ENCODE measurements around the gene PILRA.
"Not testable (repeated sequence)": the region's sequence is repeated elsewhere in the genome, so short reads cannot be mapped to it uniquely, and the experiment has no call there.

The PILRA gene

DNA sequence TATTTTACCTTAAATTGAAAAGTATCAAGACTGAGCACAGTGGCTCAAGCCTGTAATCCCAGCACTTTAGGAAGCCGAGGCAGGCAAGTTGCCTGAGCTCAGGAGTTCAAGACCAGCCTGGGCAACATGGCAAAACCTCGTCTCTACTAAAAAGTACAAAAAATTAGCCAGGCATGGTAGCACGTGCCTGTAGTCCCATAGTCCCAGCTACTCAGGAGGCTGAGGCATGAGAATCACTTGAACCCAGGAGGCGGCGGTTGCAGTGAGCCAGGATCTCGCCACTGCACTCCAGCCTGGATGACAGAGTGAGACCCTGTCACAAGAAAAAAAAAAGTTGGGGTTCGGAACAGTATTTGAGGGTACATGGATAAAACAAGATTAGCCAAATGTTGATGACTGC, 66.0 kb downstream of the PILRA start:
- DNase-seq (ENCODE audit: low spot score in 2 of 2); H3K9me3 Mint-ChIP-seq; H3K27ac Mint-ChIP-seq; H3K4me3 Mint-ChIP-seq; ATAC-seq: not testable (repeated sequence)
- Mint-ChIP-seq H3K36me3 (peaks cover 21% of the 10 kb centered on the region), H3K4me1 (peaks cover 15% of the 10 kb centered on the region)

DNA sequence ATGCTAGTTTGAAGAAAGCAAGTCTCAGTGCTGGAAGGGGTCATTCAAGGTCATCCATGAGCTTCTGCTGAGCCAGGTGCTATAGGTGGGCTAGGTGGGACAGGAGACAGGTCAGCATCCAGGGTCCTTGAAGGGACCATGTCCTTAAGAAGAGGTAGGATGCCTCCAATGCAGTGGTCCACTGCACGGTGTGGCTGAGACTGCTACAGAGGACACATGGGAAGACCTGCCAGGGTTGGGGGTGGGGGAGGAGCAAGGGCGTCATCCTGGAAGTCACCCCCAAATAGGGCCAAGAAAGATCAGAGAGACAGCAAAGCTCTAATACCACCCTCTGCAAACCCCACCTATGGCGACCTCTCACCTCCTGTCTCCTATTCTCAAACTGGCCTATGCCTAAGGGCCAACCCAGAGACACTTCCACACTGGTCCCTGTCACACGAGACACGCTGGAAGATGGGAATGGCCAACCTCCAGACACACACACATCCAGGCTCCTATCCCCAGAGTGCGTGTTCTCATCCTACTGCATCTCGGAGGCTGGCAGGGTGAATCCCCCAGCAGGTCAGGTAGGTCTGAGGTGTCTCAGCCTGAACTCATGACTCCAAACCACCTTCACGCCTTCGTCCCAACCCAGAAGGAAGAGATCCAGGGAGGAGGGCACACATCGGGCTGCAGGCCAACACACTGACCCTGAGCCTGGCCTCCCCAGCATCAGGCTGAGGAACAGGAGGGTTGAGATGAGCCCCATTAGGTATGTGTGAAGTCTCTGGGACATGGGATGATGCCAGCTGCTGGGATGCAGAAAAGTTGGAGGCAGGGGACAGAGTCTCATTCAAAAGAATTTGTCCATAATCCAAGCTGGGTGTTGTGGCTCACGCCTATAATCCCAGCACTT, 68.6 kb downstream of the PILRA start:
- DNase-seq (ENCODE audit: low spot score in 2 of 2) (no peak), ATAC-seq (no peak)
- H3K27ac Mint-ChIP-seq, result peak overlapping the region; percentile 11
- H3K36me3 Mint-ChIP-seq, result no peaks in the 10 kb centered on the region
- no peaks in the 10 kb centered on the region for H3K9me3 Mint-ChIP-seq
- no peak overlapping the region for H3K4me3 Mint-ChIP-seq
- peaks cover 9% of the 10 kb centered on the region for H3K4me1 Mint-ChIP-seq

DNA sequence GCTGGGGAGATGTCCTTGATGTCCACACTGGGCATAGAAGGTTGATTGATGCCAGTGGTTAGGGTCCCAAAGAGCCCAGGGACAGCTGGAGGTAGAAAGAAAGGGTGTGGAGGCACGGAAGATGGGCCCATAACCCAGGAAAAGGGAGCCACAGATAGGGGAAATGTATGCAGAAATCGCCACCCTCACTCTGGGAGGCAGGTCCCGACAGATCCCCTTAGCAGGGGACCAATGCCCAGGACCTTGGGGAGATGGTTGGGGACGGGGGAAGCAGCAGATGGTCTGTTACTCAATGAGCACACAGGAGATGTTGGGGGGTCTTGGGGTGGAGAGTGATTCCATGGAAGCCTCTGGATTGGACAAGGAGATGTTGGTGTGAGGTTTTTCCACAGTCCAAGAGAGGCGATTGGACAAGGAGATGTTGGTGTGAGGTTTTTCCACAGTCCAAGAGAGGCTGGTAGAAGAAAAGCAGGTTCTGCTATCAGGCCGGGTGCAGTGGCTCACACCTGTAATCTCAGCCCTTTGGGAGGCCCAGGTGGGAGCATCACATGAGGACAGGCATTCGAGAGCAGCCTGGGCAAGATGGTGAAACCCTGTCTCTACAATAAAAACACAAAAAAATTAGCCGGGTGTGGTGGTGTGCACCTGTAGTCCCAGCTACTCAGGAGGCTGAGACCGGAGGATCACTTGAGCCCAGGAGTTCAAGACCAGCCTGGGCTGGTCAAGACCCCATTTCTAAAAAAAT, 70.0 kb downstream of the PILRA start:
- no peaks in the 10 kb centered on the region for H3K36me3 Mint-ChIP-seq
- peaks cover 9% of the 10 kb centered on the region for H3K4me1 Mint-ChIP-seq
- H3K9me3 Mint-ChIP-seq, result no peaks in the 10 kb centered on the region
- H3K27ac Mint-ChIP-seq, result no peak overlapping the region
- DNase-seq (ENCODE audit: low spot score in 2 of 2), result no peak
- H3K4me3 Mint-ChIP-seq, result no peak overlapping the region
- ATAC-seq, result no peak

DNA sequence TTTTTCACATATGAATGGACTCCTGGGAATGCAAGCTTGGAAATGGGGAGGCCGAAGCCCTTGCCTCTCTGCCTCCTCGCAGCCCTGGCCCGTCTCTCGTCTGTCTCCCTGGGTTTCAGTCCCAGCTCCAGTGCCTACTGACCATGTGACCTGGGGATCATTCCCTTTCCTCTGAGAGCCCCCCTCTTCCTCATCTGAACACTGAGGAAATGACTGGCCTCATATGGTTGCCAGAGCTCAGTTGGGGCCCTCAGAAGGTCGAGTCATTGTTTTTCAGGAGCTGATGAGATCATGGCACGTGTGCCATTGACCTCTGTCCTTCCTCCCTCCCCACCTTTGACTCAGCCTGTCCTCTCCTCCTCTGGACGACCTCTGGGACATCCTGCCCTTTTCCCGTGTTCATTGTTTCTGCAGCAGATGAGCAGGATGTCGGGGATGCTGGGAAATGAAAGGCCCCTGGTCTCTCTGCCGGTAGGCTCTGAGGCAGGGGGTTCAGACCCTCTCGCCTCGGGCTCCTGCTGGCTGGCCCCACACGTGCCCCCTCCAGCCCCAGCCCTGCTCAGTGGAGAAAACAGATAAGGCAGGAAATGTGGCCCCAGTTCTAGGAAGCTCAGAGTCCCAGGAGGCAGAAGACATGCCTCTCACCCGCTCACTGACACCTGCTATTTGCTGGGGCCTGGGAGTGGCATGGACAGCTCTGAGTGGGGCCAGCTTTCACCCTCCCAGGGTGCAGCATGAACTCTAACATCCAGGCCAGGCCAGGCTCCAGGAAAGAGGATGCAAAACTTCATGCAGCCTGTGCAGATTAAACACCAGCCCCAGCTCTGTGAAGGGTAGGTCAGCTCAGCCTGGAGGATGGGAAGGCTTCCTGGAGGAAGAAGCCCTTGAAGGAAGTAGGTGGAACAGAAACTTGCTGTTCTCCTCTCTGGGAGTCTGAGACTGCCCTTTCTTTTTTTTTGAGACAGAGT, 71.3 kb downstream of the PILRA start:
- Mint-ChIP-seq H3K4me3 (no peak overlapping the region), H3K27ac (peak overlapping the region; percentile 75), H3K9me3 (no peaks in the 10 kb centered on the region), H3K4me1 (peaks cover 9% of the 10 kb centered on the region), H3K36me3 (no peaks in the 10 kb centered on the region)
- ATAC-seq (peak; percentile 70), DNase-seq (ENCODE audit: low spot score in 2 of 2) (no peak)

DNA sequence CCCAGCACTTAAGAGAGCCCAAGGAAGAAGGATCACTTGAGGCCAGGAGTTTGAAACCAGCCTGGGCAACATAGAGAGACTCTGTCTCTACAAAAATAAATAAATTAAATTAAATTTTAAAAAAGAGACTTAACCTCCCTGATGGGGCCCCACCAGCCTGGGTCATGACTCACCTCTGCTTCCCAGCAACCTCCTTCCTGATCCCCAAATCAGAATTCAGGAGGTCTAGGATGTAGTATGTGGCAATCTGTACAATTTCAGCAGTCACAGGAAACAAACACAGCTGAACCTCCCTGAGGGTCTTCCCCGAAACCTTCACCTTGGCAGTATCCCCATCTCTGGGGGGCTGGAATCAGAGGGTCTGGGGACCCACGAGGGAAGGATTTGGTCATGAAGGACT, 72.8 kb downstream of the PILRA start:
- Mint-ChIP-seq H3K9me3 (no peaks in the 10 kb centered on the region), H3K4me3 (no peak overlapping the region), H3K36me3 (no peaks in the 10 kb centered on the region), H3K4me1 (peaks cover 14% of the 10 kb centered on the region), H3K27ac (peak overlapping the region; percentile 29)
- ATAC-seq, result no peak
- DNase-seq (ENCODE audit: low spot score in 2 of 2), result no peak

DNA sequence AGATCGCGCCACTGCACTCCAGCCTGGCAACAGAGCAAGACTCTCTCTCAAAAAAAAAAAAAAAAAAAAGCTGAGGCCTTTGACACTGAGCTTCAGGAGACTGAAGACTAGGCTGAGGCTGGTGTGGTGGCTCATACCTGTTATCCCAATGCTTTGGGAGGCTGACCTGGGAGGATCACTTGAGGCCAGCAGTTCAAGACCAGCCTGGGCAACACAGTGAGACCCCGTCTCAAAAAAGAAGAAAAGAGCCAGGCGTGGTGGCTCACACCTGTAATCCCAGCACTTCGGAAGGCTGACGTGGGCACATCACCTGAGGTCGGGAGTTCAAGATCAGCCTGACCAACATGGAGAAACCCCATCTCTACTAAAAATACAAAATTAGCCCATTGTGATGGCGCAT, 74.1 kb downstream of the PILRA start:
- not testable (repeated sequence) for H3K9me3 Mint-ChIP-seq; H3K27ac Mint-ChIP-seq; H3K4me3 Mint-ChIP-seq; H3K36me3 Mint-ChIP-seq; DNase-seq (ENCODE audit: low spot score in 2 of 2); ATAC-seq
- peaks cover 15% of the 10 kb centered on the region for H3K4me1 Mint-ChIP-seq

DNA sequence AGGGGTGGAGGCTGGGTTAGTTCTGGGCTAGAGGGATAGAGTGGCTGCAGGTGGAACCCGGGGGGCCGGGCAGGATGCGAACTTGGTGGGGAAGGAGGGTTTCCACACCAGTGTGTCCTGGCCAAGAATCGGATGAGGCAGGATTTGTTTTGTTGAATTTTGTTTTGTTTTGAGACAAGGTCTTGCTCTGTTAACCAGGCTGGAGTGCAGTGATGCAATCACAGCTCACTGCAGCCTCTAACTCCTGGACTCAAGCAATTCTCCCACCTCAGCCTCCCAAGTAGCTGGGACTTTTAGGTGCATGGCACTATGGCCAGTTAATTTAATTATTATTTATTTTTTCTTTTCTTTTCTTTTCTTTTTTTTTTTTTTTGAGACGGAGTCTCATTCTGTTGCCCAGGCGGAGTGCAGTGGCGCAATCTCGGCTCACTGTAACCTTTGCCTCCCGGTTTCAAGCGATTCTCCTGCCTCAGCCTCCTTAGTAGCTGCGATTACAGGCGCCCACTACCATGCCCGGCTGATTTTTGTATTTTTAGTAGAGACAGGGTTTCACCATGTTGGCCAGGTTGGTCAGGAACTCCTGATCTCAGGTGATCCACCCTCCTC, 76.0 kb downstream of the PILRA start:
- H3K36me3 Mint-ChIP-seq, result no peaks in the 10 kb centered on the region
- peaks cover 11% of the 10 kb centered on the region for H3K4me1 Mint-ChIP-seq
- no peak overlapping the region for H3K4me3 Mint-ChIP-seq
- peak overlapping the region; percentile 56 for H3K27ac Mint-ChIP-seq
- DNase-seq (ENCODE audit: low spot score in 2 of 2), result no peak
- H3K9me3 Mint-ChIP-seq, result no peaks in the 10 kb centered on the region
- no peak for ATAC-seq
